ENCODE results near the gene NAALADL2. TPM values are rescaled to one million over a fixed set of nuclear protein-coding genes. Genes with fewer than 3 reads are reported as not detected.

Gene NAALADL2
- total and polyA plus RNA-seq, 2 of the 4 experiments (the other 2 are of a cell fraction): 3.8 to 19.2 TPM

DNA sequence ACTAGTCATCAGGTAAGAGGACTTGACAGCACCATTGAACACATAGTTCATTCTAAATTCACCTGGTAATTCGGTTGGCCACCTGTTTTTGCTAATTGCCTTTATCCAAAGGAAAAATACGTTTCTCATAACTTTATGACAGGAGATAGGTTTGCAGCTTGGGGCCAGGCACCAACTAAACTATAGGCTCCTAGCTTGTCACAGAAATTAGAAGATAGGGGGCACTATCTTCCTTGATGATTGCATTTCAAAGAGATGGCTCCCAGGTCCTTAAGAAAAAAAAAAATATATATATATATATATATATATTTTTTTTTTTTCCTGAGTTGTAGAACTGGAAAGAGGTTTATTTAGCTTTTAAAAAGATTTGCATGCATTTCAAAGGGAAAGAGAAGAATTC lies 563.6 kb downstream of the NAALADL2 start:
- H4K8ac ChIP-seq (ENCODE audit: low read depth in 2 of 2, low read length in 2 of 2): no peak overlapping the region
- dilution Hi-C loops (cut with HindIII; ENCODE audit: low sequenced_read_pairs, unreplicated experiment): no loop called here
- H3K4me3 ChIP-seq (ENCODE audit: insufficient read depth, low read depth, low read length): no peak overlapping the region
- peak overlapping the region; percentile 69; the same call in 1 of the 2 replicates for H4K5ac ChIP-seq (ENCODE audit: low read depth, low read length)
- H2AFZ ChIP-seq (replicated peaks; ENCODE audit: low read length, poor library complexity): no peak overlapping the region
- intact Hi-C loops (cut with micrococcal nuclease): no loop called here
- no peaks in the 10 kb centered on the region for H3K9me1 ChIP-seq (ENCODE audit: insufficient read depth, low read length)
- H3K79me1 ChIP-seq (ENCODE audit: low read depth in 1 of 2, low read length in 2 of 2): no peaks in the 10 kb centered on the region
- DNase-seq: no peak
- peaks cover 2% of the 10 kb centered on the region; the same call in 1 of the 2 replicates for H3K4me1 ChIP-seq (ENCODE audit: control insufficient read depth, insufficient read depth, low read length)
- no peak overlapping the region for H3K23ac ChIP-seq (ENCODE audit: low read depth, low read length)
- H3K27ac ChIP-seq (ENCODE audit: insufficient read depth, low read length): no peak overlapping the region
- H4K91ac ChIP-seq (ENCODE audit: insufficient read depth, low read depth, low read length): no peak overlapping the region
- in situ Hi-C loops (cut with MboI; ENCODE audit: low sequenced_read_pairs): no loop called here
- H2BK120ac ChIP-seq (ENCODE audit: low read depth, low read length): 0 out of 2 replicates have a peak overlapping the region, but pooled peaks have one; percentile 4
- no peak overlapping the region for H3K9ac ChIP-seq (ENCODE audit: low read depth, low read length)
- no peaks in the 10 kb centered on the region for H3K36me3 ChIP-seq (ENCODE audit: control insufficient read depth, insufficient read depth, low read length)
- no peaks in the 10 kb centered on the region for H4K20me1 ChIP-seq (ENCODE audit: insufficient read depth, low read length)
- H3K18ac ChIP-seq (ENCODE audit: low read depth, low read length): no peak overlapping the region
- CTCF ChIA-PET: interaction anchor here (0.7 kb wide), 1 partner anchor 10 kb away, joined by 3 read pairs; no protein-coding TSS in a partner anchor
- peak overlapping the region; percentile 59; the same call in 1 of the 2 replicates for H2BK20ac ChIP-seq (ENCODE audit: low read depth, low read length)
- no peak for TF ChIP-seq RCOR1 (IDR thresholded peaks at IDR 0.05; ENCODE audit: insufficient replicate concordance, low read length)
- TF ChIP-seq NFE2L2 (IDR thresholded peaks at IDR 0.05; ENCODE audit: low read depth, low read length): no peak
- no peak for TF ChIP-seq CEBPB (IDR thresholded peaks at IDR 0.05; ENCODE audit: low read depth, low read length)
- TF ChIP-seq, protein P1, sequence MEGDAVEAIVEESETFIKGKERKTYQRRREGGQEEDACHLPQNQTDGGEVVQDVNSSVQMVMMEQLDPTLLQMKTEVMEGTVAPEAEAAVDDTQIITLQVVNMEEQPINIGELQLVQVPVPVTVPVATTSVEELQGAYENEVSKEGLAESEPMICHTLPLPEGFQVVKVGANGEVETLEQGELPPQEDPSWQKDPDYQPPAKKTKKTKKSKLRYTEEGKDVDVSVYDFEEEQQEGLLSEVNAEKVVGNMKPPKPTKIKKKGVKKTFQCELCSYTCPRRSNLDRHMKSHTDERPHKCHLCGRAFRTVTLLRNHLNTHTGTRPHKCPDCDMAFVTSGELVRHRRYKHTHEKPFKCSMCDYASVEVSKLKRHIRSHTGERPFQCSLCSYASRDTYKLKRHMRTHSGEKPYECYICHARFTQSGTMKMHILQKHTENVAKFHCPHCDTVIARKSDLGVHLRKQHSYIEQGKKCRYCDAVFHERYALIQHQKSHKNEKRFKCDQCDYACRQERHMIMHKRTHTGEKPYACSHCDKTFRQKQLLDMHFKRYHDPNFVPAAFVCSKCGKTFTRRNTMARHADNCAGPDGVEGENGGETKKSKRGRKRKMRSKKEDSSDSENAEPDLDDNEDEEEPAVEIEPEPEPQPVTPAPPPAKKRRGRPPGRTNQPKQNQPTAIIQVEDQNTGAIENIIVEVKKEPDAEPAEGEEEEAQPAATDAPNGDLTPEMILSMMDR (conservative IDR thresholded peaks at IDR 0.05; ENCODE audit: low read depth, low read length): no peak
- TF ChIP-seq MXI1 (IDR thresholded peaks at IDR 0.05; ENCODE audit: borderline replicate concordance, low read depth, low read length): no peak
- TF ChIP-seq FOS (IDR thresholded peaks at IDR 0.05; ENCODE audit: low read depth, low read length): no peak
- no peak for TF ChIP-seq POLR2A (IDR thresholded peaks at IDR 0.05; ENCODE audit: low read depth, low read length)
- TF ChIP-seq, protein P2, sequence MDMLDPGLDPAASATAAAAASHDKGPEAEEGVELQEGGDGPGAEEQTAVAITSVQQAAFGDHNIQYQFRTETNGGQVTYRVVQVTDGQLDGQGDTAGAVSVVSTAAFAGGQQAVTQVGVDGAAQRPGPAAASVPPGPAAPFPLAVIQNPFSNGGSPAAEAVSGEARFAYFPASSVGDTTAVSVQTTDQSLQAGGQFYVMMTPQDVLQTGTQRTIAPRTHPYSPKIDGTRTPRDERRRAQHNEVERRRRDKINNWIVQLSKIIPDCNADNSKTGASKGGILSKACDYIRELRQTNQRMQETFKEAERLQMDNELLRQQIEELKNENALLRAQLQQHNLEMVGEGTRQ (IDR thresholded peaks at IDR 0.05; ENCODE audit: low read depth, low read length): no peak
- no peak for TF ChIP-seq RFX5 (IDR thresholded peaks at IDR 0.05; ENCODE audit: low read depth, low read length)
- no peak for TF ChIP-seq SMC3 (IDR thresholded peaks at IDR 0.05; ENCODE audit: low read depth, low read length)
- no peak for TF ChIP-seq RAD21 (IDR thresholded peaks at IDR 0.05; ENCODE audit: low read length)
- TF ChIP-seq, protein P3, sequence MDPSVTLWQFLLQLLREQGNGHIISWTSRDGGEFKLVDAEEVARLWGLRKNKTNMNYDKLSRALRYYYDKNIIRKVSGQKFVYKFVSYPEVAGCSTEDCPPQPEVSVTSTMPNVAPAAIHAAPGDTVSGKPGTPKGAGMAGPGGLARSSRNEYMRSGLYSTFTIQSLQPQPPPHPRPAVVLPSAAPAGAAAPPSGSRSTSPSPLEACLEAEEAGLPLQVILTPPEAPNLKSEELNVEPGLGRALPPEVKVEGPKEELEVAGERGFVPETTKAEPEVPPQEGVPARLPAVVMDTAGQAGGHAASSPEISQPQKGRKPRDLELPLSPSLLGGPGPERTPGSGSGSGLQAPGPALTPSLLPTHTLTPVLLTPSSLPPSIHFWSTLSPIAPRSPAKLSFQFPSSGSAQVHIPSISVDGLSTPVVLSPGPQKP (IDR thresholded peaks at IDR 0.05; ENCODE audit: borderline replicate concordance, low read depth, low read length): no peak
- TF ChIP-seq MAFK (IDR thresholded peaks at IDR 0.05; ENCODE audit: low read depth, low read length): no peak
- TF ChIP-seq CHD1 (IDR thresholded peaks at IDR 0.05; ENCODE audit: low read depth, low read length): no peak
- TF ChIP-seq MAZ (IDR thresholded peaks at IDR 0.05; ENCODE audit: borderline replicate concordance, low read depth, low read length): no peak
- TF ChIP-seq BHLHE40 (IDR thresholded peaks at IDR 0.05; ENCODE audit: low read depth, low read length): no peak
- H2BK15ac ChIP-seq (ENCODE audit: low read depth, low read length): no peak overlapping the region
- H3K27me3 ChIP-seq (ENCODE audit: control insufficient read depth, insufficient read depth, low read length): no peaks in the 10 kb centered on the region
- H3K9me3 ChIP-seq (ENCODE audit: control insufficient read depth, insufficient read depth, low read length): no peaks in the 10 kb centered on the region
- no peak overlapping the region for H2AK5ac ChIP-seq (ENCODE audit: low read depth, low read length)
- no peak for ATAC-seq (ENCODE audit: low read depth)
- H3K14ac ChIP-seq (replicated peaks; ENCODE audit: low read depth, low read length): no peak overlapping the region
- no peak overlapping the region for H2AK9ac ChIP-seq (replicated peaks; ENCODE audit: low read depth, low read length, poor library complexity)
- no peak overlapping the region for H3K4me2 ChIP-seq (ENCODE audit: low read depth, low read length)
- no peak overlapping the region for H3K56ac ChIP-seq (ENCODE audit: extremely low read depth, insufficient read depth, low read length)
- no CpG with 5 or more reads among the region's 2 CpGs for WGBS, 2 experiments (ENCODE audit: extremely low coverage in 2 of 2, insufficient read length in 1 of 2)
- POLR2A ChIA-PET (ENCODE audit: unreplicated experiment): no interaction called here
- H3K4ac ChIP-seq (ENCODE audit: low read depth, low read length): no peak overlapping the region
- H2BK5ac ChIP-seq (ENCODE audit: low read depth, low read length, poor library complexity, severe bottlenecking): no peak overlapping the region
- no TSS peak for BruUV-seq (replicated peaks)

All from IMR-90 (cell line).